Effector memory CD4-positive, alpha-beta T cell (primary cell): Measurements from ENCODE around the gene SLC25A11.

Experiments used
- DNase-seq, 3 donors: peaks; one replicate each; pipeline ENCODE4 v3.0.0-alpha.2; 2020
- H3K27ac ChIP-seq: 2 replicates; pipeline ENCODE4 v1.7.0; 2013; ENCODE audit warnings: mild to moderate bottlenecking, low read length, moderate library complexity; ENCODE audit not compliant: insufficient read depth, poor library complexity, severe bottlenecking
- H3K27me3 ChIP-seq: replicated peaks from 2 replicates; pipeline ENCODE4 v1.7.0; 2013; ENCODE audit warnings: mild to moderate bottlenecking, low read length; ENCODE audit not compliant: insufficient read depth, control insufficient read depth, poor library complexity, severe bottlenecking
- H3K36me3 ChIP-seq: 2 replicates; pipeline ENCODE4 v1.7.0; 2013; ENCODE audit warnings: mild to moderate bottlenecking, low read length, moderate library complexity; ENCODE audit not compliant: control insufficient read depth, insufficient read depth
- H3K4me1 ChIP-seq: 2 replicates; pipeline ENCODE4 v1.7.0; 2013; ENCODE audit warnings: low read length, mild to moderate bottlenecking; ENCODE audit not compliant: control insufficient read depth, insufficient read depth, poor library complexity, severe bottlenecking
- H3K4me3 ChIP-seq: 2 replicates; pipeline ENCODE4 v1.7.0; 2013; ENCODE audit warnings: low read length, low read depth, mild to moderate bottlenecking; ENCODE audit not compliant: insufficient read depth, poor library complexity, severe bottlenecking
- H3K9me3 ChIP-seq: 2 replicates; pipeline ENCODE4 v1.7.0; 2013; ENCODE audit warnings: mild to moderate bottlenecking, low read length, moderate library complexity; ENCODE audit not compliant: control insufficient read depth

The SLC25A11 gene

GRCh38 chr17:4966844-4967538, 27.1 kb upstream of the SLC25A11 start:
- peaks cover 28% of the 10 kb centered on the region for H3K4me1 ChIP-seq
- no peaks in the 10 kb centered on the region for H3K27me3 ChIP-seq
- peak overlapping the region; percentile 89 for H3K27ac ChIP-seq
- H3K36me3 ChIP-seq, result peaks cover 9% of the 10 kb centered on the region
- H3K4me3 ChIP-seq, result peak overlapping the region; percentile 92
- H3K9me3 ChIP-seq, result no peaks in the 10 kb centered on the region
- DNase-seq, result peak; percentile 89 to 93 (median 93)

GRCh38 chr17:4965311-4965986, 25.6 kb upstream of the SLC25A11 start:
- no peak for DNase-seq
- no peaks in the 10 kb centered on the region for H3K27me3 ChIP-seq
- H3K9me3 ChIP-seq, result no peaks in the 10 kb centered on the region
- H3K36me3 ChIP-seq, result peaks cover 13% of the 10 kb centered on the region
- H3K4me3 ChIP-seq, result no peak overlapping the region
- peaks cover 28% of the 10 kb centered on the region for H3K4me1 ChIP-seq
- no peak overlapping the region for H3K27ac ChIP-seq

GRCh38 chr17:4960279-4960922, 20.6 kb upstream of the SLC25A11 start:
- Histone ChIP-seq H3K27ac (no peak overlapping the region), H3K36me3 (peaks cover 18% of the 10 kb centered on the region), H3K4me3 (no peak overlapping the region), H3K9me3 (no peaks in the 10 kb centered on the region), H3K4me1 (no peaks in the 10 kb centered on the region), H3K27me3 (no peaks in the 10 kb centered on the region)
- DNase-seq, result no peak

GRCh38 chr17:4959261-4959965, 19.6 kb upstream of the SLC25A11 start:
- H3K4me3 ChIP-seq, result no peak overlapping the region
- DNase-seq, result no peak
- no peaks in the 10 kb centered on the region for H3K9me3 ChIP-seq
- no peaks in the 10 kb centered on the region for H3K27me3 ChIP-seq
- no peaks in the 10 kb centered on the region for H3K4me1 ChIP-seq
- H3K27ac ChIP-seq, result no peak overlapping the region
- peaks cover 18% of the 10 kb centered on the region for H3K36me3 ChIP-seq

GRCh38 chr17:4958102-4958501, 18.3 kb upstream of the SLC25A11 start:
- peaks cover 18% of the 10 kb centered on the region for H3K36me3 ChIP-seq
- no peaks in the 10 kb centered on the region for H3K27me3 ChIP-seq
- H3K4me1 ChIP-seq, result no peaks in the 10 kb centered on the region
- no peak overlapping the region for H3K27ac ChIP-seq
- H3K9me3 ChIP-seq, result no peaks in the 10 kb centered on the region
- no peak overlapping the region for H3K4me3 ChIP-seq
- DNase-seq, result no peak

- H3K4me3 ChIP-seq, result no peak overlapping the region
- H3K9me3 ChIP-seq, result no peaks in the 10 kb centered on the region
- no peaks in the 10 kb centered on the region for H3K4me1 ChIP-seq
- H3K27ac ChIP-seq, result no peak overlapping the region
- peaks cover 18% of the 10 kb centered on the region for H3K36me3 ChIP-seq
- no peak for DNase-seq
- H3K27me3 ChIP-seq, result no peaks in the 10 kb centered on the region
These were observed 16.7 kb upstream of the SLC25A11 start for GRCh38 chr17:4956493-4957061.

- DNase-seq, result no peak
These were observed 15.2 kb upstream of the SLC25A11 start for GRCh38 chr17:4955091-4955490.

GRCh38 chr17:4953451-4953961, 13.7 kb upstream of the SLC25A11 start:
- Histone ChIP-seq H3K4me1 (peaks cover 17% of the 10 kb centered on the region), H3K27ac (no peak overlapping the region), H3K9me3 (no peaks in the 10 kb centered on the region), H3K27me3 (no peaks in the 10 kb centered on the region), H3K4me3 (no peak overlapping the region), H3K36me3 (no peaks in the 10 kb centered on the region)
- no peak for DNase-seq

More at GRCh38 chr17:4955091-4955490, 15.2 kb upstream of the SLC25A11 start:
- Histone ChIP-seq H3K4me3 (no peak overlapping the region), H3K27ac (no peak overlapping the region), H3K27me3 (no peaks in the 10 kb centered on the region), H3K36me3 (peaks cover 9% of the 10 kb centered on the region), H3K9me3 (no peaks in the 10 kb centered on the region), H3K4me1 (peaks cover 7% of the 10 kb centered on the region)

GRCh38 chr17:4951486-4951885, 11.6 kb upstream of the SLC25A11 start:
- H3K4me3 ChIP-seq, result no peak overlapping the region
- DNase-seq, result no peak
- no peak overlapping the region for H3K27ac ChIP-seq
- no peaks in the 10 kb centered on the region for H3K27me3 ChIP-seq
- peaks cover 23% of the 10 kb centered on the region for H3K4me1 ChIP-seq
- H3K36me3 ChIP-seq, result peaks cover 3% of the 10 kb centered on the region
- H3K9me3 ChIP-seq, result no peaks in the 10 kb centered on the region
